T-helper 1 cell (primary cell): ENCODE measurements around the gene NPR3.
"Not testable (repeated sequence)": the region's sequence is repeated elsewhere in the genome, so short reads cannot be mapped to it uniquely, and the experiment has no call there.

ENCODE experiments used
- DNase-seq, 5 donors: peaks; one replicate each; pipeline ENCODE4 v3.0.0-alpha.2; 2012 to 2020

NPR3 gene

GRCh38 chr5:32769711-32770110 lies 58.6 kb downstream of the NPR3 start:
- DNase-seq: no peak

GRCh38 chr5:32770444-32770843 lies 59.3 kb downstream of the NPR3 start:
- no peak for DNase-seq

- no peak for DNase-seq
These were observed 59.9 kb downstream of the NPR3 start for GRCh38 chr5:32771037-32771436.

- DNase-seq: no peak
These were observed 62.8 kb downstream of the NPR3 start for GRCh38 chr5:32773944-32774343.

GRCh38 chr5:32776200-32776599 lies 65.1 kb downstream of the NPR3 start:
- DNase-seq: no peak

GRCh38 chr5:32777222-32777621 lies 66.1 kb downstream of the NPR3 start:
- no peak for DNase-seq

- no peak for DNase-seq
These were observed 66.6 kb downstream of the NPR3 start for GRCh38 chr5:32777733-32778132.

GRCh38 chr5:32778403-32778802 lies 67.3 kb downstream of the NPR3 start:
- no peak for DNase-seq

GRCh38 chr5:32779754-32780415 lies 68.8 kb downstream of the NPR3 start:
- DNase-seq: no peak

GRCh38 chr5:32780508-32780919 lies 69.4 kb downstream of the NPR3 start:
- no peak for DNase-seq

GRCh38 chr5:32783661-32784060 lies 72.5 kb downstream of the NPR3 start:
- DNase-seq: no peak

GRCh38 chr5:32785611-32786254 lies 74.6 kb downstream of the NPR3 start:
- DNase-seq: no peak

- no peak for DNase-seq
These were observed 75.2 kb downstream of the NPR3 start for GRCh38 chr5:32786311-32786710.

- DNase-seq: no peak
These were observed 79.4 kb downstream of the NPR3 start for GRCh38 chr5:32790411-32790951.

- no peak for DNase-seq
These were observed 80.6 kb downstream of the NPR3 start for GRCh38 chr5:32791536-32792243.

GRCh38 chr5:32794086-32794485 lies 83.0 kb downstream of the NPR3 start:
- DNase-seq: no peak

- DNase-seq: no peak
These were observed 91.6 kb downstream of the NPR3 start for GRCh38 chr5:32802764-32803163.

GRCh38 chr5:32803656-32804055 lies 92.5 kb downstream of the NPR3 start:
- no peak for DNase-seq

GRCh38 chr5:32805462-32805861 lies 94.3 kb downstream of the NPR3 start:
- DNase-seq: not testable (repeated sequence)

GRCh38 chr5:32805971-32806638 lies 95.0 kb downstream of the NPR3 start:
- DNase-seq: no peak

- no peak for DNase-seq
These were observed 97.7 kb downstream of the NPR3 start for GRCh38 chr5:32808783-32809182.

GRCh38 chr5:32810804-32811203 lies 99.7 kb downstream of the NPR3 start:
- DNase-seq: no peak

GRCh38 chr5:32812399-32812798 lies 101.3 kb downstream of the NPR3 start:
- DNase-seq: no peak
